HK-2 (cell line): ENCODE measurements around the gene PHEX.
A peak's percentile ranks its signal among the peaks of the same experiment; 100 is the strongest.

ENCODE experiments used
- DNase-seq: peaks from one replicate; pipeline ENCODE4 v3.0.0-alpha.2; 2018; ENCODE audit not compliant: unreplicated experiment

PHEX gene

DNA sequence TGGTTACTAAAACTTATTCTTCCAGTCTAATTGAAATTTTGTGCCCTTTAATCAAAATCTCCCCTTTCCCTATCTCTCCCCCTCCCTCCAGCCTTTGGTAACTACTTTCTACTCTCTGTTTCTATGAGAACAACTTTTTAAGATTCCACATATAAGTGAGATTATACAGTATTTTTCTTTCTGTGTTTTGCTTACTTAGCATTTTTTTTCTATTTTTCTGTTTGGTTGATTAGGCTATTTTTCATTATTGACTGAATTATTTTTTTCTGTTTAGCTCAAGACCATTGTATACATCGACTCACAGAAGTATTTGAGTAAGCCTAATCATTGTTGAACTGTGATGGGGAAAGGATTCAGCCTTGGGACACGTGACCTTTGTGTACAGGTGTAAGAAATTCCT lies 116.4 kb downstream of the PHEX start:
- no peak for DNase-seq

DNA sequence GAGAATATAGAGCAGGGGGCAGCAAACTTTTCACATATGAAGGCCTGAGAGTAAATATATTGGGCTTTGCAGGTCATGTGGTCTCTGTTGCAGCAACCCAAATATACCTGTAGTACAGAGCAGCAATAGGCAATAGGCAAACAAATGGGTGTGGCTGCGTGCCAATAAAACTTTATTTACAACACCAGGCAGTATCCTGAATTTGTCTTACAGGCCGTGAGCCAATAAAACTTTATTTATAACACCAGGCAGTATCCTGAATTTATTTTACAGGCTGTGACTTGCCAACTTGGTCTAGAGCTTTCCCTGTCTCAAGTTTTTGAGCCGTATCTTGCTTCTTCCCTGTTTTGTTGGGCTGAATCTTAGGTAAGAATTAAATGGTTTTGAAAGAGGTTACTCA lies 118.2 kb downstream of the PHEX start:
- no peak for DNase-seq

DNA sequence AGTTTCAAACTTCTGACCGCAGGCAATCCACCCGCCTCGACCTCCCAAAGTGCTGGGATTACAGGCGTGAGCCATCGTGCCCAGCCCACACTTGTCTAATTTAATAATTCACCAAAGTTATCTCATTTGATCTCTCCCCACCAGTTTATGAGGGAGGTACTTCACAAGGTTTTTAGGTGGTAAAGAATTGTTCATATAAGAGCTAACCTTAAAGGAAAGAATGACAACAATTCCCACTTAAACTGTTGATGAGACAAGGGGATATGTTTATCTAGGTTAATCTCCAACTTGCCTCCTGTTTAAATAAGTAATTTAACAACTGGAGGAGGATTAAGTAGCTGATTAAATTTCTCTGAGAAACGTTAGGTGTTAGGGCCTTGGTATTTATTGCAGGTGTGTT lies 123.0 kb downstream of the PHEX start:
- peak; percentile 41 for DNase-seq

DNA sequence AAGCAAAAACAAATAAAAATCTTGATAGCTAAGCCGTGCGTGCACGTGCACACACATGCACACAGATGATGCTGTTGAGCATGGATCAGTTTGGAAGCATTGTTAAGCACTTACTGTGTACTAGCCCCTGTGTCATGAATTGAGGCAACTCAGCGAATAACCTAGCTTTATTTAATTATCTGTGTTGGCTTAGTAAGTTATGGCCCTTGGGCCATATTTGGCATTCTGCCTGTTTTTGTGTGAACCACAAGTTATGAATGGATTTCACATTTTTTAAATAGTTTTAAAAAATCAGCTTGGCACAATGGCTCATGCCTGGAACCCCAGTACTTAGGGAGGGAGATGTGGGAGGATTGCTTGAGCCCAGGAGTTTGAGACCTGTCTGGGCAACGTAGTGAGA lies 126.9 kb downstream of the PHEX start:
- no peak for DNase-seq

DNA sequence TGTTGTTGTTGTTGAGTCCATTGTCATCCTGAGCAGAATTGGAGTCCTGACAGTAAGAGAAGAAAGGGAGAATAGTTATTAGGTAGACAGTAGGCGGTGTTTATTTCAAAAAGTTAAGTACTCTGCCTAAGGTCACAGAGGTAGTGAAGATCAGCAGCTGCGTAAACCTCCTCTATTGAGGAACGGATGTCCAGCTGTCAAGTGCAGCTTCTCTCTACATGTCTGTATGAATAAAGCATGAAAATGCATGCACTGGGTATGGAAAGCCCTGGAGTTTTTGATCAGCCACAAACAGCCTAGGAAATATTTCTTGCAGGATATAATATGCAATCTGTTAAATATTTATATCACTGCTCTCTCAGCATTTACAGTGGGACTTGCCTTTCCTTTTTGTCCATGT lies 131.2 kb downstream of the PHEX start:
- no peak for DNase-seq

GRCh38 chrX:22164770-22165388 lies 132.8 kb downstream of the PHEX start:
- no peak for DNase-seq

GRCh38 chrX:22165732-22166457 lies 133.8 kb downstream of the PHEX start:
- no peak for DNase-seq

DNA sequence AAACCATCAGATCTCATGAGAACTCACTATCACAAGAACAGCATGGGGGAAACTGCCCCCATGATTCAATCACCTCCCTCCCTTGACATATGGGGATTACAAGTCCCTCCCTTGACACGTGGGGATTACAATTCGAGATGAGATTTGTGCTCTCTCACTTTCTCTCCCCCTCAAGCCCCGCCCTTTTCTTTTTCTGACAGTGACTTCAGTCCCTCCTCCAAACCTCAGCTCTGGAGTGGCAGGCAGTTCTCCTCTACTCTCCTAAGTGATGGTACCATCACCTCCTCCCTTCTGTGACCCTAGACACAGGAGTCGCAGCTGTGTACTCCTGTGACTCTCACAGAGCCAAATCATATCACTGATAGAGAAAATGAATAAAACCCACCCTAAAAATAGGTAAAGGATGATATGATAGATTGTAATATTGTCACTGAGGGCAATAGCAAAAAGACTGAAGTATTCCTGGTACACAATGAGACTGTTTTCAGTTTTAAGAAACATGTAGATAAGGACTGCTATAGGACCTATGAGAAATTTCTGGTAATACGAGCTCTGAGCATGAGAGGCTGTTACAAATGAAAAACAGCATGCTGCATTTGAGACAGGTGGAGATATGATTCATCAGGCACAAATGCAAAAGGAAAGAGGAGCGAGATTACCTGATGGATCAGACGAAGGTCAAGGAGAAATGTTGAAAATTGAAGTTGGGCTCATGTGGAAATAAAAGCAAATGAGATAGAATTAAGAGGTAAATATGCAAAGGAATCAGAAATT lies 139.3 kb downstream of the PHEX start:
- no peak for DNase-seq

GRCh38 chrX:22173966-22174365 lies 141.8 kb downstream of the PHEX start:
- DNase-seq, result no peak

DNA sequence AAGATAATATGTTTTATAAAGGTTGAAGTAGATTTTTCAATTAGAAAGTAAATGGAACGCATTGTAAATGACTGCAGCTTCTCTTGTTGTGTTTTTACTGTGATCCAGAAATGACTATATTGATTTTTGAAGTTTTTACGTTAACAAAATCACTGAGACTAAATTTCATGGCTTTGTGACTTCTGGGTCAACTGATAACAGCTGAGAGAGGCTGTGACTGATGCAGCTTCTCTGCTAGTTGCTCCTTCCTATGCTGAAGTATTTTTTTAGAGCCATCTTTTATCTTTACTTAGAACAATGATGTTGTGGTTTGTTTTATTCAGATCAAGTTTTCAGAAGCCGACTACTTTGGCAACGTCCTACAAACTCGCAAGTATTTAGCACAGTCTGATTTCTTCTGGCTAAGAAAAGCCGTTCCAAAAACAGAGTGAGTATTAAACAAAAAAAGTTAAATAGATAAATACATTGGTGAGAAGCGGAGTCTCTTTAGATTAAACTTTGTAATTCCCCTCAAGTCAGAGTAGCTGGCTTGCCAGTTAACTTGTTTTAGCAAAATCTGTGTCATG lies 145.9 kb downstream of the PHEX start:
- no peak for DNase-seq

GRCh38 chrX:22184096-22184495 lies 152.0 kb downstream of the PHEX start:
- DNase-seq, result no peak

DNA sequence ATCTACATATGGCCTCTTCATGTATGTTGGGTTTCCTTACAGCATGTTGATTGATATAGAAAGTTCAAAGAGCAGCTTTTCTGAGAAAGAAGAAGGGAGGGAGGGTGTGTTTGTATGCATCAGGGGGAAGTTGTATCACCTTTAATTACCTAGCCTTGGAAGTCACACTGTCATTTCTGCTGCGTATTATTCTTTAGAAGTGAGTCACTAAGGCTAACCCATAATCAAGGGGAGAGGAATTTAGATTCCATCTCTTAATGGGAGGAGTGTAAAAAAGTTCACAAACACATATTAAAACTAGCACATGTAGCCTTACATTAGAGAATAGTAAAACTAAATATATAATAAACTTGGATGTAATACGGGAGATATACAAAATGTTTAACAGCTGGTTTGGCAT lies 154.0 kb downstream of the PHEX start:
- no peak for DNase-seq

GRCh38 chrX:22192419-22193060 lies 160.4 kb downstream of the PHEX start:
- peak; percentile 62 for DNase-seq

- no peak for DNase-seq
Measured at GRCh38 chrX:22193851-22194659, 161.9 kb downstream of the PHEX start.

DNA sequence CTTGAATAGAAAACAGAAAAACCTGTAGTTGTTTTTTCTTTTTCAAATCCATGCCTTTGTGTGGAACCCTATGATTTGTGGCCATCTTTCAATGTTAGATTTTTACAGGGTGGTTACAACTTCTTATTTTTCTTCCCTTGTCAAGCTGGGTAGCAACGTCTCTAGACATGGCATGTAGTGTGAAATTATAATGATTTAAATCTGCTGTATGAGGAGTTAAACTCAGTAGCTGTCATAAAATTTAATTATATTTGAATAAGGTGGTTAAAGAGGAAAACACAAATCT lies 162.5 kb downstream of the PHEX start:
- DNase-seq, result no peak

DNA sequence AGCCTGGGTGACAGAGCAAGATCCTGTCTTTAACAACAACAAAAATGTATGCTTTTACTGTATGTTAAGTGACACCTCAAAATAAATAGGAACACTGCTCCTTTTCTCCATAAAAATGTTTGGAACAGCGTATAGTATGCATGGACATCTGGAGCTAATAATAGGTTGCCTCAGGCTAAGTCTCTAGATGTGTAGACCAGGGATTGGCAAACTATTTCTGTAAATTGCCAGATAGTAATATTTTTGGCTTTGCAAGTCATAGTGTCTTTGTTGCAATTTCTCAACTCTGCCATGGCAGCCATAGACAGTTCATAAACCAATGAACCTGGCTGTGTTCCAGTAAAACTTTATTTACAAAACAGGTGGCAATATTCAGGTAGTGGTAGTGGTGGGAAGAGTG lies 164.0 kb downstream of the PHEX start:
- no peak for DNase-seq

GRCh38 chrX:22202251-22202650 lies 170.1 kb downstream of the PHEX start:
- no peak for DNase-seq

DNA sequence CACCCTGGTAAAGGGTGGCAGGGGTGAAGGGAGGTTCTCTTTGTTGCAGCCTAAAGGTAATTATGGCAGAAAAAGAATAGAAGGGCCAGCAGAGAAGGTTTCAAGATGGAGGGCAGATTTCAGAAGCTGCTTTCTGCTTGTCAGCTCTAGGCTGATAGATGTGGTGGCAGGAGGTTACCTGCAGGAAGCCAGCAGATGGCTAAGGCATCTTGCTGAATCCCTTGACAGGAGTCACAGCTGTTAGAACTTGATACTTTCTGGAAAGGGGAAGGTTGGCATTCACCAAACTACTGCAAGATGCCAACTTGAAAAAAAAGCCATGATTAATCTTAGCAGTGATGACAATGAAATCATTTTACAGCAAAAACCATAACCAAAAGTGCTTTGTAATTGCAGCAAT lies 171.1 kb downstream of the PHEX start:
- DNase-seq, result no peak

GRCh38 chrX:22206781-22207180 lies 174.7 kb downstream of the PHEX start:
- no peak for DNase-seq

- peak; percentile 27 for DNase-seq
Measured at GRCh38 chrX:22220941-22221340, 188.8 kb downstream of the PHEX start.

- no peak for DNase-seq
Measured at GRCh38 chrX:22234380-22234779, 202.3 kb downstream of the PHEX start.

GRCh38 chrX:22237479-22237878 lies 205.4 kb downstream of the PHEX start:
- DNase-seq, result no peak
